ENCODE results near the gene CREBBP. TPM values are rescaled to one million over a fixed set of nuclear protein-coding genes. Genes with fewer than 3 reads are reported as not detected.
"Not testable (repeated sequence)": the region's sequence is repeated elsewhere in the genome, so short reads cannot be mapped to it uniquely, and the experiment has no call there.

The CREBBP gene
- total RNA-seq, 4 donors from 2014 or later: 38.9 to 105 (median 51.8) TPM

GRCh38 chr16:3904875-3905274 is 24.4 kb upstream of the CREBBP start:
- ATAC-seq (ENCODE audit: low FRiP score): no peak
- DNase-seq (ENCODE audit: low spot score): no peak
- TF ChIP-seq CTCF (IDR thresholded peaks at IDR 0.05): no peak

GRCh38 chr16:3890091-3890490 is 9.6 kb upstream of the CREBBP start:
- no peak for DNase-seq (ENCODE audit: low spot score)
- no peak for TF ChIP-seq CTCF (IDR thresholded peaks at IDR 0.05)
- no peak for ATAC-seq (ENCODE audit: low FRiP score)

- no peak for ATAC-seq (ENCODE audit: low FRiP score)
- no peak for DNase-seq (ENCODE audit: low spot score)
- no peak for TF ChIP-seq CTCF (IDR thresholded peaks at IDR 0.05)
Observed at GRCh38 chr16:3889059-3889458, 8.5 kb upstream of the CREBBP start.

GRCh38 chr16:3885999-3886398 is 5.5 kb upstream of the CREBBP start:
- not testable (repeated sequence) for ATAC-seq (ENCODE audit: low FRiP score); DNase-seq (ENCODE audit: low spot score)

GRCh38 chr16:3884398-3884797 is 3.9 kb upstream of the CREBBP start:
- ATAC-seq (ENCODE audit: low FRiP score) (no peak), DNase-seq (ENCODE audit: low spot score) (no peak)
- TF ChIP-seq CTCF (IDR thresholded peaks at IDR 0.05): no peak

- ATAC-seq (ENCODE audit: low FRiP score): no peak
- no peak for DNase-seq (ENCODE audit: low spot score)
- no peak for TF ChIP-seq CTCF (IDR thresholded peaks at IDR 0.05)
Observed at GRCh38 chr16:3882531-3882930, 2.0 kb upstream of the CREBBP start.

- peak; percentile 20 for ATAC-seq (ENCODE audit: low FRiP score)
- DNase-seq (ENCODE audit: low spot score): no peak
- TF ChIP-seq CTCF (IDR thresholded peaks at IDR 0.05): no peak
Observed at GRCh38 chr16:3881499-3881990, 1.0 kb upstream of the CREBBP start.

Data from omental fat pad (tissue), 4 donors.